ENCODE data around the gene TLE4.

DNA sequence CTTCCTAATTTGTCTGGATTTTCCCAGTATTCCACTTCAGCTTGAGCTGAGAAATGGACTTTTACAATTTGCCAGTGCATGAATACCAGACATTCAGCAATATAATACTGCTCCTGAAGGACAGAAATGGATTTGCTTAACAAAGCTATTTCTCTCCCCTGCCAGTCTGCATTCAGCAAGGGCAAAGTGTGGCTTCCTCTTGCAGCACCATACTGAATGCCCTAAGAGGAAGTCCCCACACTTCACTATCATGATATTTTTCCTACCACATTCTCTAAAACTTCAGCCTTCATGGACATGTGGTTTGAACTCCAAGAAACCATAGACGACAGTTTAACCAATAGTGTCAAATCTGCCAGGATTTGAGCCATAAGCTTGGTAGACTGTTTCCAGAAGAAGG is 19.8 kb upstream of the TLE4 start:
- TF ChIP-seq, protein P1, sequence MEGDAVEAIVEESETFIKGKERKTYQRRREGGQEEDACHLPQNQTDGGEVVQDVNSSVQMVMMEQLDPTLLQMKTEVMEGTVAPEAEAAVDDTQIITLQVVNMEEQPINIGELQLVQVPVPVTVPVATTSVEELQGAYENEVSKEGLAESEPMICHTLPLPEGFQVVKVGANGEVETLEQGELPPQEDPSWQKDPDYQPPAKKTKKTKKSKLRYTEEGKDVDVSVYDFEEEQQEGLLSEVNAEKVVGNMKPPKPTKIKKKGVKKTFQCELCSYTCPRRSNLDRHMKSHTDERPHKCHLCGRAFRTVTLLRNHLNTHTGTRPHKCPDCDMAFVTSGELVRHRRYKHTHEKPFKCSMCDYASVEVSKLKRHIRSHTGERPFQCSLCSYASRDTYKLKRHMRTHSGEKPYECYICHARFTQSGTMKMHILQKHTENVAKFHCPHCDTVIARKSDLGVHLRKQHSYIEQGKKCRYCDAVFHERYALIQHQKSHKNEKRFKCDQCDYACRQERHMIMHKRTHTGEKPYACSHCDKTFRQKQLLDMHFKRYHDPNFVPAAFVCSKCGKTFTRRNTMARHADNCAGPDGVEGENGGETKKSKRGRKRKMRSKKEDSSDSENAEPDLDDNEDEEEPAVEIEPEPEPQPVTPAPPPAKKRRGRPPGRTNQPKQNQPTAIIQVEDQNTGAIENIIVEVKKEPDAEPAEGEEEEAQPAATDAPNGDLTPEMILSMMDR (IDR thresholded peaks at IDR 0.05), result no peak
- no peak for TF ChIP-seq POLR2A (IDR thresholded peaks at IDR 0.05)
